Mesendoderm (in vitro differentiated cells): ENCODE results near the gene GREB1.

ENCODE experiments used
- DNase-seq: peaks from one replicate; pipeline ENCODE4 v3.0.0; 2013
- H2AK5ac ChIP-seq: 2 replicates; pipeline ENCODE4 v1.6.1; 2013; ENCODE audit warnings: low read length, inconsistent platforms
- H2BK120ac ChIP-seq: 2 replicates; pipeline ENCODE4 v1.6.1; 2013; ENCODE audit warnings: low read depth, mild to moderate bottlenecking, low read length, moderate library complexity, mixed read lengths
- H2BK15ac ChIP-seq: replicated peaks from 2 replicates; pipeline ENCODE4 v1.6.1; 2013; ENCODE audit warnings: low read depth, mild to moderate bottlenecking, moderate library complexity
- H2BK5ac ChIP-seq: 2 replicates; pipeline ENCODE4 v1.6.1; 2013; ENCODE audit warnings: low read length, inconsistent platforms
- H3K18ac ChIP-seq: 2 replicates; pipeline ENCODE4 v1.6.1; 2013; ENCODE audit warnings: mild to moderate bottlenecking, low read length, mixed read lengths
- H3K23ac ChIP-seq: one replicate; pipeline ENCODE4 v1.6.1; 2013; ENCODE audit warnings: low read length
- H3K27ac ChIP-seq: 2 replicates; pipeline ENCODE4 v1.5.1; 2013; ENCODE audit warnings: low read depth, mild to moderate bottlenecking, inconsistent platforms, low read length, moderate library complexity
- H3K27me3 ChIP-seq: 2 replicates; pipeline ENCODE4 v1.6.1; 2013; ENCODE audit warnings: low read length, control low read depth, mild to moderate bottlenecking, inconsistent platforms; ENCODE audit not compliant: insufficient read depth, poor library complexity
- H3K36me3 ChIP-seq: 2 replicates; pipeline ENCODE4 v1.6.1; 2013; ENCODE audit warnings: low read length, inconsistent platforms; ENCODE audit not compliant: control insufficient read depth, insufficient read depth
- H3K4ac ChIP-seq: one replicate; pipeline ENCODE4 v1.6.1; 2013; ENCODE audit warnings: low read depth, mild to moderate bottlenecking, low read length, moderate library complexity
- H3K4me1 ChIP-seq: 2 replicates; pipeline ENCODE4 v1.6.1; 2013; ENCODE audit warnings: low read depth, low read length, inconsistent platforms; ENCODE audit not compliant: control insufficient read depth
- H3K4me2 ChIP-seq: 2 replicates; pipeline ENCODE4 v1.6.1; 2013; ENCODE audit warnings: low read length
- H3K4me3 ChIP-seq: 2 replicates; pipeline ENCODE4 v1.5.1; 2013; ENCODE audit warnings: mild to moderate bottlenecking, low read length
- H3K56ac ChIP-seq: one replicate; pipeline ENCODE4 v1.6.1; 2013; ENCODE audit warnings: low read length
- H3K79me1 ChIP-seq: 2 replicates; pipeline ENCODE4 v1.6.1; 2013; ENCODE audit warnings: low read length, inconsistent platforms
- H3K79me2 ChIP-seq: 2 replicates; pipeline ENCODE4 v1.6.1; 2013; ENCODE audit warnings: mild to moderate bottlenecking, low read length; ENCODE audit not compliant: control insufficient read depth, insufficient read depth
- H3K9ac ChIP-seq: 2 replicates; pipeline ENCODE4 v1.6.1; 2013; ENCODE audit warnings: low read length, inconsistent platforms
- H4K5ac ChIP-seq: one replicate; pipeline ENCODE4 v1.6.1; 2013; ENCODE audit warnings: low read length
- H4K8ac ChIP-seq: one replicate; pipeline ENCODE4 v1.6.1; 2013; ENCODE audit warnings: low read depth, mild to moderate bottlenecking, control low read depth, low read length, moderate library complexity
- WGBS: extraction: QIAGEN DNeasy Blood & Tissue Kit; methylation state at CpG from one replicate; pipeline ENCODE4 v1.1.7; 2013; ENCODE audit warnings: low lambda C conversion rate, missing lambda C conversion rate; ENCODE audit not compliant: insufficient coverage; ENCODE audit errors: extremely low coverage; 5-methylcytosine and 5-hydroxymethylcytosine counted together

The GREB1 gene

GRCh38 chr2:11492720-11493119, 41.1 kb upstream of the GREB1 start:
- WGBS: no CpG with 5 or more reads among the region's 1 CpG
- DNase-seq: peak; percentile 81
- Histone ChIP-seq H3K4me2 (no peak overlapping the region), H3K27me3 (no peaks in the 10 kb centered on the region), H3K56ac (peak overlapping the region; percentile 51), H3K4me1 (peaks cover 15% of the 10 kb centered on the region), H3K23ac (no peak overlapping the region), H2BK5ac (no peak overlapping the region), H3K79me1 (peaks cover 20% of the 10 kb centered on the region), H3K4ac (no peak overlapping the region), H4K8ac (no peak overlapping the region), H2AK5ac (no peak overlapping the region), H4K5ac (no peak overlapping the region), H3K4me3 (no peak overlapping the region), H3K9ac (no peak overlapping the region), H2BK15ac (no peak overlapping the region), H3K18ac (peak overlapping the region; percentile 24), H2BK120ac (no peak overlapping the region), H3K27ac (peak overlapping the region; percentile 20), H3K79me2 (peaks cover 5% of the 10 kb centered on the region), H3K36me3 (no peaks in the 10 kb centered on the region)

GRCh38 chr2:11493282-11493681, 40.6 kb upstream of the GREB1 start:
- Histone ChIP-seq H2BK5ac (no peak overlapping the region), H3K4ac (no peak overlapping the region), H3K79me2 (peaks cover 5% of the 10 kb centered on the region), H3K27ac (no peak overlapping the region), H3K18ac (no peak overlapping the region), H4K5ac (no peak overlapping the region), H3K36me3 (no peaks in the 10 kb centered on the region), H3K4me3 (no peak overlapping the region), H2AK5ac (no peak overlapping the region), H3K9ac (no peak overlapping the region), H3K4me2 (no peak overlapping the region), H3K56ac (no peak overlapping the region), H2BK15ac (no peak overlapping the region), H3K79me1 (peaks cover 20% of the 10 kb centered on the region), H3K4me1 (peaks cover 15% of the 10 kb centered on the region), H3K23ac (no peak overlapping the region), H3K27me3 (no peaks in the 10 kb centered on the region), H2BK120ac (no peak overlapping the region), H4K8ac (no peak overlapping the region)
- WGBS: no CpG with 5 or more reads among the region's 6 CpGs
- no peak for DNase-seq

GRCh38 chr2:11494310-11494709, 39.5 kb upstream of the GREB1 start:
- Histone ChIP-seq H3K56ac (no peak overlapping the region), H3K23ac (no peak overlapping the region), H3K9ac (no peak overlapping the region), H3K27me3 (no peaks in the 10 kb centered on the region), H3K79me1 (peaks cover 20% of the 10 kb centered on the region), H2BK15ac (no peak overlapping the region), H3K36me3 (no peaks in the 10 kb centered on the region), H3K27ac (no peak overlapping the region), H3K79me2 (peaks cover 5% of the 10 kb centered on the region), H2BK5ac (no peak overlapping the region), H3K18ac (no peak overlapping the region), H2AK5ac (no peak overlapping the region), H4K5ac (no peak overlapping the region), H3K4me2 (no peak overlapping the region), H3K4me3 (no peak overlapping the region), H3K4ac (no peak overlapping the region), H3K4me1 (peaks cover 18% of the 10 kb centered on the region), H4K8ac (no peak overlapping the region), H2BK120ac (no peak overlapping the region)
- DNase-seq: no peak
- no CpG with 5 or more reads among the region's 2 CpGs for WGBS

- Histone ChIP-seq H2BK15ac (no peak overlapping the region), H3K36me3 (no peaks in the 10 kb centered on the region), H3K27ac (peak overlapping the region; percentile 79), H3K56ac (peak overlapping the region; percentile 83), H2BK120ac (no peak overlapping the region), H2BK5ac (peak overlapping the region; percentile 70), H3K79me2 (peaks cover 5% of the 10 kb centered on the region), H4K8ac (no peak overlapping the region), H3K4me3 (no peak overlapping the region), H3K4me1 (peaks cover 18% of the 10 kb centered on the region), H3K27me3 (no peaks in the 10 kb centered on the region), H3K4ac (no peak overlapping the region), H4K5ac (no peak overlapping the region), H3K79me1 (peaks cover 18% of the 10 kb centered on the region), H3K9ac (peak overlapping the region; percentile 44), H3K18ac (peak overlapping the region; percentile 6), H3K23ac (peak overlapping the region; percentile 74), H3K4me2 (peak overlapping the region; percentile 29), H2AK5ac (no peak overlapping the region)
- no CpG with 5 or more reads among the region's 30 CpGs for WGBS
- peak; percentile 82 for DNase-seq
These were observed 37.8 kb upstream of the GREB1 start for GRCh38 chr2:11495844-11496681.

- Histone ChIP-seq H3K18ac (no peak overlapping the region), H2BK120ac (no peak overlapping the region), H3K4me2 (no peak overlapping the region), H4K5ac (no peak overlapping the region), H3K27ac (no peak overlapping the region), H3K56ac (peak overlapping the region; percentile 18), H3K79me2 (peaks cover 6% of the 10 kb centered on the region), H4K8ac (no peak overlapping the region), H2AK5ac (no peak overlapping the region), H3K4ac (no peak overlapping the region), H3K23ac (no peak overlapping the region), H2BK5ac (no peak overlapping the region), H3K79me1 (peaks cover 11% of the 10 kb centered on the region), H3K36me3 (no peaks in the 10 kb centered on the region), H3K4me1 (peaks cover 11% of the 10 kb centered on the region), H3K9ac (no peak overlapping the region), H2BK15ac (no peak overlapping the region), H3K27me3 (no peaks in the 10 kb centered on the region), H3K4me3 (no peak overlapping the region)
- WGBS: no CpG with 5 or more reads among the region's 9 CpGs
- no peak for DNase-seq
These were observed 35.3 kb upstream of the GREB1 start for GRCh38 chr2:11498543-11499034.
